ENCODE data around the gene SPHK1. TPM values are rescaled to one million over a fixed set of nuclear protein-coding genes. Genes with fewer than 3 reads are reported as not detected.

Gene SPHK1
- total RNA-seq, 2 experiments from 2014 or later: 9.0 to 9.2 TPM

- no peaks in the 10 kb centered on the region for H3K9me3 Mint-ChIP-seq
- intact Hi-C loops (cut with micrococcal nuclease): no loop called here
- H3K4me1 Mint-ChIP-seq (ENCODE audit: low read depth): peaks cover 4% of the 10 kb centered on the region
- peaks cover 4% of the 10 kb centered on the region for H3K36me3 Mint-ChIP-seq (ENCODE audit: low read depth)
- no peak overlapping the region for H3K27ac Mint-ChIP-seq
- H3K27me3 Mint-ChIP-seq (ENCODE audit: low read depth): no peaks in the 10 kb centered on the region
- no peak for DNase-seq
- CTCF ChIA-PET: interaction anchor here (0.7 to 2.0 kb wide), 6 partner anchors 8 to 284 kb away, joined by 3 to 8 read pairs (median 4); no protein-coding TSS in a partner anchor
- H3K4me3 Mint-ChIP-seq: no peak overlapping the region
These were observed 5.6 kb downstream of the SPHK1 start for GRCh38 chr17:76390003-76390421.

- intact Hi-C loops (cut with micrococcal nuclease): no loop called here
- Mint-ChIP-seq H3K9me3 (no peaks in the 10 kb centered on the region), H3K4me3 (no peak overlapping the region), H3K4me1 (ENCODE audit: low read depth) (peaks cover under 1% of the 10 kb centered on the region), H3K36me3 (ENCODE audit: low read depth) (peaks cover 4% of the 10 kb centered on the region), H3K27me3 (ENCODE audit: low read depth) (no peaks in the 10 kb centered on the region), H3K27ac (no peak overlapping the region)
- DNase-seq: no peak
- CTCF ChIA-PET: interaction anchor here (0.8 to 1.4 kb wide), 2 partner anchors 9 to 91 kb away, joined by 3 read pairs; no protein-coding TSS in a partner anchor
These were observed 6.8 kb downstream of the SPHK1 start for GRCh38 chr17:76391200-76391715.

- Mint-ChIP-seq H3K27ac (no peak overlapping the region), H3K9me3 (no peaks in the 10 kb centered on the region), H3K27me3 (ENCODE audit: low read depth) (no peaks in the 10 kb centered on the region), H3K4me1 (ENCODE audit: low read depth) (no peaks in the 10 kb centered on the region), H3K36me3 (ENCODE audit: low read depth) (peaks cover 7% of the 10 kb centered on the region), H3K4me3 (no peak overlapping the region)
- CTCF ChIA-PET: interaction anchor here (0.6 kb wide), 1 partner anchor 73 kb away, joined by 3 read pairs; the partner anchor contains the start of gene AANAT
- intact Hi-C loops (cut with micrococcal nuclease): no loop called here
- DNase-seq: no peak
These were observed 9.8 kb downstream of the SPHK1 start for GRCh38 chr17:76394166-76394565.

GRCh38 chr17:76395980-76396379 is 11.6 kb downstream of the SPHK1 start:
- DNase-seq: no peak
- H3K4me3 Mint-ChIP-seq: no peak overlapping the region
- intact Hi-C loops (cut with micrococcal nuclease): no loop called here
- no peaks in the 10 kb centered on the region for H3K4me1 Mint-ChIP-seq (ENCODE audit: low read depth)
- H3K27ac Mint-ChIP-seq: no peak overlapping the region
- CTCF ChIA-PET: interaction anchor here (0.6 to 4.5 kb wide), 5 partner anchors 12 to 94 kb away, joined by 3 to 113 read pairs (median 29); partner anchors contain the start of gene SPHK1
- H3K36me3 Mint-ChIP-seq (ENCODE audit: low read depth): peaks cover 10% of the 10 kb centered on the region
- no peaks in the 10 kb centered on the region for H3K9me3 Mint-ChIP-seq
- no peaks in the 10 kb centered on the region for H3K27me3 Mint-ChIP-seq (ENCODE audit: low read depth)

- CTCF ChIA-PET: interaction anchor here (0.7 to 4.5 kb wide), 33 partner anchors 7 to 387 kb away, joined by 3 to 113 read pairs (median 8); partner anchors contain the start of genes PRPSAP1, QRICH2 and SPHK1
These were observed 12.8 kb downstream of the SPHK1 start for GRCh38 chr17:76397184-76397583.

GRCh38 chr17:76397687-76398522 is 13.5 kb downstream of the SPHK1 start:
- no peak overlapping the region for H3K27ac Mint-ChIP-seq

More at GRCh38 chr17:76397184-76397583, 12.8 kb downstream of the SPHK1 start:
- H3K9me3 Mint-ChIP-seq: no peaks in the 10 kb centered on the region
- H3K27ac Mint-ChIP-seq: no peak overlapping the region
- H3K36me3 Mint-ChIP-seq (ENCODE audit: low read depth): peaks cover 18% of the 10 kb centered on the region
- DNase-seq: no peak
- intact Hi-C loops (cut with micrococcal nuclease): no loop called here
- H3K4me1 Mint-ChIP-seq (ENCODE audit: low read depth): no peaks in the 10 kb centered on the region
- H3K4me3 Mint-ChIP-seq: no peak overlapping the region
- no peaks in the 10 kb centered on the region for H3K27me3 Mint-ChIP-seq (ENCODE audit: low read depth)

GRCh38 chr17:76398523-76399174 is 14.2 kb downstream of the SPHK1 start:
- Mint-ChIP-seq H3K36me3 (ENCODE audit: low read depth) (peaks cover 21% of the 10 kb centered on the region), H3K27ac (no peak overlapping the region), H3K27me3 (ENCODE audit: low read depth) (no peaks in the 10 kb centered on the region)

More at GRCh38 chr17:76397687-76398522, 13.5 kb downstream of the SPHK1 start:
- Mint-ChIP-seq H3K36me3 (ENCODE audit: low read depth) (peaks cover 22% of the 10 kb centered on the region), H3K4me3 (no peak overlapping the region), H3K27me3 (ENCODE audit: low read depth) (no peaks in the 10 kb centered on the region), H3K9me3 (no peaks in the 10 kb centered on the region), H3K4me1 (ENCODE audit: low read depth) (no peaks in the 10 kb centered on the region)
- intact Hi-C loops (cut with micrococcal nuclease): loop anchor here (1.0 kb wide), 1 partner anchor 95 kb away; no protein-coding TSS in a partner anchor
- DNase-seq: peak; percentile 93
- CTCF ChIA-PET: interaction anchor here (0.6 to 4.5 kb wide), 46 partner anchors 8 to 488 kb away, joined by 3 to 113 read pairs (median 5); partner anchors contain the start of genes PRPSAP1, QRICH2 and SPHK1

GRCh38 chr17:76399175-76400172 is 15.1 kb downstream of the SPHK1 start:
- Mint-ChIP-seq H3K9me3 (no peaks in the 10 kb centered on the region), H3K27ac (no peak overlapping the region), H3K4me1 (ENCODE audit: low read depth) (no peaks in the 10 kb centered on the region), H3K36me3 (ENCODE audit: low read depth) (peaks cover 23% of the 10 kb centered on the region), H3K4me3 (no peak overlapping the region), H3K27me3 (ENCODE audit: low read depth) (no peaks in the 10 kb centered on the region)
- intact Hi-C loops (cut with micrococcal nuclease): no loop called here
- CTCF ChIA-PET: interaction anchor here (0.6 to 4.5 kb wide), 17 partner anchors 8 to 385 kb away, joined by 3 to 113 read pairs (median 9); partner anchors contain the start of genes QRICH2 and SPHK1
- DNase-seq: no peak

More at GRCh38 chr17:76398523-76399174, 14.2 kb downstream of the SPHK1 start:
- CTCF ChIA-PET: interaction anchor here (0.6 to 4.5 kb wide), 40 partner anchors 9 to 489 kb away, joined by 3 to 113 read pairs (median 6); partner anchors contain the start of genes PRPSAP1, QRICH2 and SPHK1
- intact Hi-C loops (cut with micrococcal nuclease): loop anchor here (1.0 kb wide), 1 partner anchor 95 kb away; no protein-coding TSS in a partner anchor
- H3K9me3 Mint-ChIP-seq: no peaks in the 10 kb centered on the region
- no peak overlapping the region for H3K4me3 Mint-ChIP-seq
- no peaks in the 10 kb centered on the region for H3K4me1 Mint-ChIP-seq (ENCODE audit: low read depth)
- DNase-seq: no peak

GRCh38 chr17:76402711-76403110 is 18.3 kb downstream of the SPHK1 start:
- Mint-ChIP-seq H3K27ac (no peak overlapping the region), H3K27me3 (ENCODE audit: low read depth) (no peaks in the 10 kb centered on the region), H3K4me1 (ENCODE audit: low read depth) (peaks cover 2% of the 10 kb centered on the region), H3K36me3 (ENCODE audit: low read depth) (peaks cover 27% of the 10 kb centered on the region), H3K4me3 (no peak overlapping the region), H3K9me3 (no peaks in the 10 kb centered on the region)
- intact Hi-C loops (cut with micrococcal nuclease): no loop called here
- CTCF ChIA-PET: interaction anchor here (1.5 to 2.3 kb wide), 2 partner anchors 56 to 99 kb away, joined by 4 to 6 read pairs; no protein-coding TSS in a partner anchor
- DNase-seq: no peak

- Mint-ChIP-seq H3K27me3 (ENCODE audit: low read depth) (no peaks in the 10 kb centered on the region), H3K36me3 (ENCODE audit: low read depth) (peaks cover 22% of the 10 kb centered on the region), H3K27ac (no peak overlapping the region), H3K9me3 (no peaks in the 10 kb centered on the region), H3K4me3 (no peak overlapping the region), H3K4me1 (ENCODE audit: low read depth) (peaks cover 8% of the 10 kb centered on the region)
- CTCF ChIA-PET: interaction anchor here (1.1 to 2.3 kb wide), 4 partner anchors 18 to 105 kb away, joined by 3 to 6 read pairs (median 4); no protein-coding TSS in a partner anchor
- intact Hi-C loops (cut with micrococcal nuclease): no loop called here
- no peak for DNase-seq
These were observed 19.8 kb downstream of the SPHK1 start for GRCh38 chr17:76404256-76404655.

Data from activated naive CD4-positive, alpha-beta T cell treated with anti-CD3 and anti-CD28 coated beads for 36 hours (primary cell).